ENCODE results near the gene ABCB9. TPM values are rescaled to one million over a fixed set of nuclear protein-coding genes. Genes with fewer than 3 reads are reported as not detected.

Gene ABCB9
- total and polyA plus RNA-seq, 2 experiments from 2014 or later: 9.7 to 10.0 TPM

DNA sequence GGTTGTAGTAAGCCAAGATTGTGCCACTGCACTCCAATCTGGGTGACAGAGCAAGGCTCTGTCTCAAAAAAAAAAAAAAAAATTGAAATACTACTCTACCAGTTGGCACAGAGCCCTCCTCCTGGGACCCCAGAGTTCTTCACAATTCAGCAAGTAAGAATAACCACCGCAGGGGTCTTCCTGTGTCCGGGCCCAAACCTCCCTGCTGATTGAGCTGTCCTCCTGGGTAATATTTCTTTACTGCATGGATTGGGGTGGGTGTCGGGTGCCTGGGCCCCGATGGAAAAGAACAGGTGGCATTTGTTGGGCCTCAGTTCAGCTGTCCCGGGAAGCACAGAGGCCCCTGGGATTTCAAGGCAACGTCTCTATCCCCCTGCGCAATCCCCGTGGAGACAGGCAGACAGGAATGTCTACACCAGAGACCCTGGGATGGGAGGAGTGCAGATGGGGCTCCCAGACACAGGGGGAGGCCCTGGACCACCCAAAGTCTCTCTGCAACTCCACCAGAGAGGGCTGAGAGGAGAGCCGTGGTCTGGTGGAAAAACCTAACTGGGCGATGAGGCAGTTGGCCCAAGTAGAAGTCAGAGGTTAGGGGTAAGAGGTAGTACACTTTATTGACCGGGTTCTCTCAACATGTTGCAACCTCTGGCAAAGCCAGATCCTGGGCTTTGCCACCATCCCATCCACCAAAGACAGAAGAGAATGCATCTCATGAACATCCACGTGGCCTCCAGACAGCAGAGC is 37.7 kb downstream of the ABCB9 start:
- TF ChIP-seq, protein P1, sequence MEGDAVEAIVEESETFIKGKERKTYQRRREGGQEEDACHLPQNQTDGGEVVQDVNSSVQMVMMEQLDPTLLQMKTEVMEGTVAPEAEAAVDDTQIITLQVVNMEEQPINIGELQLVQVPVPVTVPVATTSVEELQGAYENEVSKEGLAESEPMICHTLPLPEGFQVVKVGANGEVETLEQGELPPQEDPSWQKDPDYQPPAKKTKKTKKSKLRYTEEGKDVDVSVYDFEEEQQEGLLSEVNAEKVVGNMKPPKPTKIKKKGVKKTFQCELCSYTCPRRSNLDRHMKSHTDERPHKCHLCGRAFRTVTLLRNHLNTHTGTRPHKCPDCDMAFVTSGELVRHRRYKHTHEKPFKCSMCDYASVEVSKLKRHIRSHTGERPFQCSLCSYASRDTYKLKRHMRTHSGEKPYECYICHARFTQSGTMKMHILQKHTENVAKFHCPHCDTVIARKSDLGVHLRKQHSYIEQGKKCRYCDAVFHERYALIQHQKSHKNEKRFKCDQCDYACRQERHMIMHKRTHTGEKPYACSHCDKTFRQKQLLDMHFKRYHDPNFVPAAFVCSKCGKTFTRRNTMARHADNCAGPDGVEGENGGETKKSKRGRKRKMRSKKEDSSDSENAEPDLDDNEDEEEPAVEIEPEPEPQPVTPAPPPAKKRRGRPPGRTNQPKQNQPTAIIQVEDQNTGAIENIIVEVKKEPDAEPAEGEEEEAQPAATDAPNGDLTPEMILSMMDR (IDR thresholded peaks at IDR 0.05; ENCODE audit: low read depth, low read length): no peak
- H3K9me3 ChIP-seq (ENCODE audit: low read depth): no peaks in the 10 kb centered on the region
- no peak overlapping the region for H3K27ac ChIP-seq
- no peak overlapping the region for H3K4me3 ChIP-seq
- no peaks in the 10 kb centered on the region for H3K36me3 ChIP-seq
- no peaks in the 10 kb centered on the region for H3K27me3 ChIP-seq
- H3K4me1 ChIP-seq (ENCODE audit: low read depth): no peaks in the 10 kb centered on the region
- DNase-seq (ENCODE audit: low read depth in 1 of 2, low spot score in 1 of 2): no peak

DNA sequence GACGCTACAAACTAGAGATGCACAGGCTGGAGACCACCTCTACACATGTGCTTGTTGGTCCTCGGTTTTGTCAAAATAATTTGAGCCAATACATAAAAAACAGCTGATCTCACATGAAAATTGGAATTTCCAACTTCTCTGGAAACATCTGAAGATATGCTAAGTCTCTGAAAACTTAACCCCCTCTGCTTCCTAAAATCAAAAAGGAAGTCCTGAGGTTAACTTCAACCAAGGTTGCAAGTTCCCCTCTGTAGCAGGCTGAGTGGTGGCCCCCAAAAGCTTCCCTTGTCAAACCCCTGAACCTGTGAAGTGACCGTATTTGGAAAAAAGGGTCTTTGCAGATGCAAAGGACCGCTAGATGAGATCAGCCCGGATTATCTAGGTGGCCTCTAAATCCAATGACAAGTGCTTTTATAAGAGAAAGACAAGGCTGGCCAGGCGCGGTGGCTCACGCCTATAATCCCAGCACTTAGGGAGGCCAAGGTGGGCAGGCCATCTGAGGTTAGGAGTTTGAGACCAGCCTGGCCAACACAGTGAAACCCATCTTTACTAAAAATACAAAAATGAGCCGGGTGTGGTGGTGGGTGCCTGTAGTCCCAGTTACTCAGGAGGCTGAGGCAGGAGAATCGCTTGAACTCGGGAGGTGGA is 38.4 kb downstream of the ABCB9 start:
- H3K4me1 ChIP-seq (ENCODE audit: low read depth): no peaks in the 10 kb centered on the region

DNA sequence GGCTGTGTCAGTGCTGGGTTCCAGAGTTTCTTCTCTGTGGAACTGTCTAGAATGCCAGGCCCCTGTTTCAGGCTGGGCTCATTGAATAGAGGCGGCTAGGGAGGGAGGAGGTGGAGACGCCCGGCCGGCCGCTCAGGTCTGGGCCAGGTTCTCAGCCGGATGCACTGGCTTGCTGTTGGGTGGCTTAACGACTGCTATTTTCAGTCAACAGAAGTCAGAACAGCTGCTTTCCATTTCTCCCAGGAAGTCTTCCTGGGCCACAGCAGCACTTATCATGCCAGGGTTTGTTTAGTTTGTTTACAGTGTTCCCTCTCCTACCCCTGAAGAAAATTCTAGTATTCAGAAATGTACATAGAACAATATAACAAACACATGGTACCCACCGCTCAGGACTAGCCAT is 44.3 kb downstream of the ABCB9 start:
- no peak for DNase-seq (ENCODE audit: low read depth in 1 of 2, low spot score in 1 of 2)
- Histone ChIP-seq H3K27ac (no peak overlapping the region), H3K9me3 (ENCODE audit: low read depth) (no peaks in the 10 kb centered on the region), H3K4me1 (ENCODE audit: low read depth) (peaks cover 9% of the 10 kb centered on the region), H3K36me3 (no peaks in the 10 kb centered on the region), H3K4me3 (no peak overlapping the region), H3K27me3 (no peaks in the 10 kb centered on the region)
- TF ChIP-seq, protein P1 (IDR thresholded peaks at IDR 0.05; ENCODE audit: low read depth, low read length): no peak

More for the DNA sequence above, 38.4 kb downstream of the ABCB9 start:
- Histone ChIP-seq H3K27ac (no peak overlapping the region), H3K9me3 (ENCODE audit: low read depth) (no peaks in the 10 kb centered on the region), H3K36me3 (no peaks in the 10 kb centered on the region), H3K4me3 (no peak overlapping the region), H3K27me3 (no peaks in the 10 kb centered on the region)
- TF ChIP-seq, protein P1 (IDR thresholded peaks at IDR 0.05; ENCODE audit: low read depth, low read length): no peak
- DNase-seq (ENCODE audit: low read depth in 1 of 2, low spot score in 1 of 2): no peak

DNA sequence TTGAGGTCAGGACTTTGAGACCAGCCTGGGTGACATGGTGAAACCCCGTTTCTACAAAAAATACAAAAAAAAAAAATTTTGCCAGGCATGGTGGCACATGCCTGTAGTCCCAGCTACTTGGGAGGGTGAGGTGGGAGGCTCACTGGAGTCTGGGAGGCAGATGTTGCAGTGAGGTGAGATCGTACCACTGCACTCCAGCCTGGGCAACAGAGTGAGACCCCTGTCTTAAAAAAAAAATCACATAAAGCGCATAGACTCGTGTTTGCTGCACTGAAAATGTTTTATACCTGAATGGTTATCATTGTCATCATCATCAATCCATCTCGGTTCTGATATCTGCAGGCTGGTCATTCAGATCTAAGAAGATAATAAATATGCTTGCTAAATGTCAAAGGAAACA is 45.6 kb downstream of the ABCB9 start:
- no peak for DNase-seq (ENCODE audit: low read depth in 1 of 2, low spot score in 1 of 2)
- H3K36me3 ChIP-seq: no peaks in the 10 kb centered on the region
- no peak overlapping the region for H3K27ac ChIP-seq
- TF ChIP-seq, protein P1 (IDR thresholded peaks at IDR 0.05; ENCODE audit: low read depth, low read length): no peak
- H3K9me3 ChIP-seq (ENCODE audit: low read depth): no peaks in the 10 kb centered on the region
- peaks cover 9% of the 10 kb centered on the region for H3K4me1 ChIP-seq (ENCODE audit: low read depth)
- H3K27me3 ChIP-seq: no peaks in the 10 kb centered on the region
- no peak overlapping the region for H3K4me3 ChIP-seq

DNA sequence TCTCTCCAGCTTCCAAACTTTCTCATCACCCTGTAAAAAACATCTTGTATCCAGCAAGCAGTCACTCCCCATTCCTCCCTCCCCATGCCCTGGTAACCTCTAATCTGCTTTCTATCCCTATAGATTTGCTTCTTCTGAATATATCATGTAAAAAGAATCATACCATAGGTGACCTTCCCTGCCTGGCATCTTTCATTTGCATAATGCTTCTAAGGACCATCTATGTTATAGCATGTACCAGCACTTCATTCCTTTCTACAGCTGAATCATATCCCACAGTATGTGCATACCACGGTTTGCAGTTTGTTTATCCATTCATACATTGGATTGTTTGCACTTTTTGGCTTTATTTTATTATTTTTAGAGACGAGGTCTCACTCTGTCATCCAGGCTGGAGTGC is 47.4 kb downstream of the ABCB9 start:
- no peak for DNase-seq (ENCODE audit: low read depth in 1 of 2, low spot score in 1 of 2)
- Histone ChIP-seq H3K27ac (no peak overlapping the region), H3K36me3 (no peaks in the 10 kb centered on the region), H3K27me3 (no peaks in the 10 kb centered on the region), H3K4me1 (ENCODE audit: low read depth) (peaks cover 9% of the 10 kb centered on the region), H3K4me3 (no peak overlapping the region), H3K9me3 (ENCODE audit: low read depth) (no peaks in the 10 kb centered on the region)
- TF ChIP-seq, protein P1 (IDR thresholded peaks at IDR 0.05; ENCODE audit: low read depth, low read length): no peak

Measured in cardiac muscle cell (in vitro differentiated cells and primary cell).